CD4-positive, alpha-beta T cell treated with Interleukin-6 at 100 ng/mL for 8 hours (primary cell): Measurements from ENCODE around the gene CFAP410.

ENCODE experiments used
- DNase-seq: peaks from one replicate; pipeline ENCODE4 v3.0.0-alpha.2; 2020; ENCODE audit warnings: mixed read lengths, low spot score

The CFAP410 gene

DNA sequence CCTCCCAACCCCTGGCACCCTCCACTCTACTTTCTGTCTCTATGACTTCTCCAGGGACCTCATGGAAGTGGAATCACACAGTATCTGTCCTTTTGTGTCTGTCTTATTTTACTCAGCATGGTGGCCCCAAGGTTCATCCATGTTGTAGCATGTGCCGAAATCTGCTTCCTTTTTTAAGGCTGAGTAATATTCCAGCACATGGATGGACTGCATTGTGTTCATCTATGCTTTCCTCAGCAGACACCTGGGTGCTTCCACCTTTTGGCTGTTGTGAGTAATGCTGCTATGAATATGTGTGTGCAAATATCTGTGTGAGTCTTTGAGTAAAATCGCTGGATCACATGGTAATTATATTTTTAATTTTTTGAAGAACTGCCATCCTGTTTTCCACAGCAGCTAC is 40.9 kb downstream of the CFAP410 start:
- no peak for DNase-seq

DNA sequence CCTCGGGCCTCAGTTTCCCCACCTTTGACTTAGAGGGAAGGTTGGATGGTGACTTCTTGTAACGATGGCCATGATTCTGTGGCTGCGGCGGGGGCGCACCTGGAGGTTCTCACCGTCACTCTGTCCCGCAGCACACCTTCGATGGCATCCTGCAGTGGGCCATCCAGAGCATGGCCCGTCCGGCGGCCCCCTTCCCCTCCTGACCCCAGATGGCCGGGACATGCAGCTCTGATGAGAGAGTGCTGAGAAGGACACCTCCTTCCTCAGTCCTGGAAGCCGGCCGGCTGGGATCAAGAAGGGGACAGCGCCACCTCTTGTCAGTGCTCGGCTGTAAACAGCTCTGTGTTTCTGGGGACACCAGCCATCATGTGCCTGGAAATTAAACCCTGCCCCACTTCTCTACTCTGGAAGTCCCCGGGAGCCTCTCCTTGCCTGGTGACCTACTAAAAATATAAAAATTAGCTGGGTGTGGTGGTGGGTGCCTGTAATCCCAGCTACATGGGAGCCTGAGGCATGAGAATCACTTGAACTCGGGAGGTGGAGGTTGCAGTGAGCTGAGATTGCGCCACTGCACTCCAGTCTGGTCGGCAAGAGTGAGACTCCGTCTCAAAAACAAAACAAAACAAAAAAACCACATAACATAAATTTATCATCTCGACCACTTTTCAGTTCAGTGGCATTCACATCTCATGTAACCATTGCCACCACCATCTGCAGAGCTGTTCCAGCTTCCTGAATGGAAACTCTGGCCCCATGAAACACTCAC is 41.5 kb downstream of the CFAP410 start:
- DNase-seq = peak; percentile 76

DNA sequence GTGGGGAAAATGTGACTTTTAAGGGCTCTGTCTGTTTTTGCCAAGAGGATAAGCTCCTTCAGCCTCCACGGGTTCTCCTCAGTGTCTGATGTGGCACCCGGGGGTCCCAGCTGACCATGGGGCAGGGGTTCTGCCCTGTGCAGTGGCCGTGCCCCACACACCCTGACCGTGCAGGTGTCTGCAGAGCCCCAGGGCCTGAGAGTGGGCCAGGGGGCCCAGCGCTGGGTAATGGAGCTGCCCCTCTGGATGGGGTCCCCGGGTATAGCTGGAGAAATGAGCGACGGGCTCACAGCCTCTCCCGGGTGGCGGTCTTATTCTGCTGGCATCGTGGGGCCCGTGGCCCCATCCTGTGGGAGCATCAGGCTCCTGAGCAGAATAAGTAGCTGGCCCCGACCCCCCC is 42.3 kb downstream of the CFAP410 start:
- no peak for DNase-seq

DNA sequence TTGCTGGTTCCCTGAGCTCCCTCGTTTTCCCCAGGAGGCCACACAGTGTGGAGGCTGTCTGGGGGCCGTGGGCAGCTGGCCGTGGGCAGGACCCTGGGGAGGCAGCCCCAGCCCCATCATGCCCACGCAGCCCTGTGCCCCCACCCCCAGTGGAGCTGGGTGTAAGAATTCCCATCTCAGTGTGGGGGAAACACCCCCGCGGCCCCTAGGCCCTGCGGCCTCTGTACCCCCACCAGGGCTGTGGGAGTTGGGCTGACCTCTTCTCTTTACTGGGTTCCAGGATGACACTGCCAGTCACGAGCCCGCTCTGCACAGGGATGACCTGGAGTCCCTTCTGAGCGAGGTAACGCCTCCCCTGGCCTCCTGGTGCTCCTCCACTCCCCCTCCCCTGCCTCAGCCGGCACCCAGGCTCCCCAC is 43.1 kb downstream of the CFAP410 start:
- no peak for DNase-seq

DNA sequence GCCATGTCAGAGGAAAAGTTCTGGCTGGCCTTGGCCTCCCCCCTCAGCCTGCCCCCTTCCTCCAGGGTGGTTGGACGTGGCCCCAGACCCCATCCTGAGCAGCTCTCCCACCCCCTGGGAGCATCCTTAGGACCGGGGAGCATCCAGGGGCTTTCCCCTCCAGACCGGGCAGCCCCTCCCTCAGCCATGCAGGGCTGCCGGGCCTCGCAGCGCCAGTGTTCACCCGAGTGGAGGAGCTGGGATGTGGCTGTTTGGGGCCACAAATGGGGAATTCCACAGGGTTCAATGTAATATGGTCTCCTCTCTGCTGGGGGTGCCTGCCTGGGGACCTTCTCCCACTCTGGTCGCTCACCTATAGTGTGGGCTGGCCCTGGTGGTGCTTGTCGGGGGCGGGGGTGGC is 43.5 kb downstream of the CFAP410 start:
- no peak for DNase-seq

DNA sequence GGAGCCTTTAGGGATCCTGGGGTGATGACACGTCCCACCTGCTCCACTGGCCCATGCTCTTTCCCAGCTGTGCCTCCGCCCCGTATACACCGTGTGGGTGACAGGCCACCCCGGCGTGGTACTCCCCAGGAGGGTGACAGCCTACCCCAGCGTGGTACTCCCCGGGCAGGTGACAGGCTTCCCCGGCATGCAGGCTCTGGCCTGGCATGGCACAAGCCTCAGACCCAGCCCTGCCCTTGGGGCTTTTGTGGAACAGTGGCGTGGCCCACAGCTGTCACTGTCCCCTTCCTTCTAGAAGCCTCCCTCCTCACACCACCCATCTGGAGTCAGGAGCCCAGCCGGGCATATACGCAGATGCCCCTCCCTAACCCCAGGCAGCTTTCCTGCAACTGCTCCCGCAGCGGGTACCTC is 44.0 kb downstream of the CFAP410 start:
- no peak for DNase-seq

DNA sequence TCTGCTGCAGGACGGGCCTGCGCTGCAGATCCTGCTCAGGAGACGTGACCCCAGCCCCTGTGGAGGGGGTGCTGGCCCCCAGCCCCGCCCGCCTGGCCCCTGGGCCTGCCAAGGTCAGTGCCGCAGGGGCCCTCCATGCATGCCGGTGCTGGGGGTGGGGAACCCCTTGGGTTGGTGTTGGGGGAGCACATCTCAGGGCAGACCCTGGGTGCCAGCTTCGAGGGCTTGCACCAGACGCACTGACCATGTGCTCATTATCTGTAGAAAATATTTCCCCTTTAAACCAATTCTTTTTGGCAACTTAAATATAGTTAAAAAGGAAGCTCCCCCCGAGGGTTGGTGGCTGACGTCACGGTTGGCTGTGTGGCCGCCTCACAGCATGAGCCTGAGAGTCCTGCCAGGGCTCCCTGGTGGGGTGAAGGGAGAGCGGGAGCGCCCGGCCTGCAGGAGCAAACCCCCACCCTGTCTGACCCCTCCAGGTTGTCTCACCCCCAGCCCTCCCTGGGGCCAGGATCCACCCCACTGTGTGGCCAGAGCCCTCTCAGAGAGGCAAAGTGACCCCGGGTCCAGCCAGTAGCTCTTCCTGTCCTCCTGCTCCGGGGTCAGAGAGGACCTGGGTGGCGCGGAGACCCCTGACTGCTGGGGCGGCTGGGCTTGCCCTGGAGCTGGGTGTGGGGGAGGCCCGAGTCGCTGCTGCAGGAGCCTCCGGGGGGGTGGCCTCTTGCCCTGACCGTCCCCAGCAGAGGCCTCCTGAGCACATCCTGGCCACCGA is 44.6 kb downstream of the CFAP410 start:
- no peak for DNase-seq

DNA sequence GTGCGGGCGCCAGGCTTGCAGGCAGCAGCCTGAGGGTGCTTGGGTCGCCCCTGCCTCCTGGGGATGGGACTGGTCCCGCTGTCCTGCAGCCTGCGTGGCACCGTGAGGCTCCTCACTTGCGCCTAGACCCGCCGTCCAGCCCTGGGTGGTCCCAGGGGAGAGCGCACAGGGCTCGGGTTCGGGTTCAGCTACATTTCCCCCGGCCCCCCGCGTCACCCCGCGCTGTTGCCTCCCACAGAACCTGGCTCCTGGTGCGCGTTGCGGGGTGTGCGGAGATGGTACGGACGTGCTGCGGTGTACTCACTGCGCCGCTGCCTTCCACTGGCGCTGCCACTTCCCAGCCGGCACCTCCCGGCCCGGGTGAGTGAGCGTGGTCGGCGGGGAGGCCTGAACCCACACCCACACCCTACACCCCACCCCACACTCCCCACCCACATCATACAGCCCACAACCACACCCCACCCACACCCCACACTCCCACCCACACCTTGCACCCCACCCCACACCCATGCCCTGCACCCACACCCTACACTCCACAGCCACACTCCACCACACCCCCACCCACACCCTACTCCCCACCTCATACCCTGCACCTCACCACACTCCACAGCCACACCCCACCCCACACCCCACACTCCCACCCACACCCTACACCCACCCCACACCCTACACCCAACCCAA is 45.5 kb downstream of the CFAP410 start:
- peak; percentile 24 for DNase-seq

DNA sequence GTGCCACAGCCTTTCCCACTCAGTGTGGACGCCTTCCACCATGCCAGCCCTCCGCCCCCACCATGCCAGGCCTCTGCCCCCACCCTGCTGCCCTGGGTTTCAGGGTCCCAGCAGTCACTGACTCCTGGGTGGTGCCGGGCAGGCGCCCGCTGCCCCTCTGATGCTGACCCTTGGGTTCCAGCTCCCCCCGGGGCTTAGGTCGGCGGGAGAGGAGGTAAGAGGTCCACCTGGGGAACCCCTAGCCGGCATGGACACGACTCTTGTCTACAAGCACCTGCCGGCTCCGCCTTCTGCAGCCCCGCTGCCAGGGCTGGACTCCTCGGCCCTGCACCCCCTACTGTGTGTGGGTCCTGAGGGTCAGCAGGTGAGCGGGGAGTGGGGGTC is 46.4 kb downstream of the CFAP410 start:
- DNase-seq = no peak

DNA sequence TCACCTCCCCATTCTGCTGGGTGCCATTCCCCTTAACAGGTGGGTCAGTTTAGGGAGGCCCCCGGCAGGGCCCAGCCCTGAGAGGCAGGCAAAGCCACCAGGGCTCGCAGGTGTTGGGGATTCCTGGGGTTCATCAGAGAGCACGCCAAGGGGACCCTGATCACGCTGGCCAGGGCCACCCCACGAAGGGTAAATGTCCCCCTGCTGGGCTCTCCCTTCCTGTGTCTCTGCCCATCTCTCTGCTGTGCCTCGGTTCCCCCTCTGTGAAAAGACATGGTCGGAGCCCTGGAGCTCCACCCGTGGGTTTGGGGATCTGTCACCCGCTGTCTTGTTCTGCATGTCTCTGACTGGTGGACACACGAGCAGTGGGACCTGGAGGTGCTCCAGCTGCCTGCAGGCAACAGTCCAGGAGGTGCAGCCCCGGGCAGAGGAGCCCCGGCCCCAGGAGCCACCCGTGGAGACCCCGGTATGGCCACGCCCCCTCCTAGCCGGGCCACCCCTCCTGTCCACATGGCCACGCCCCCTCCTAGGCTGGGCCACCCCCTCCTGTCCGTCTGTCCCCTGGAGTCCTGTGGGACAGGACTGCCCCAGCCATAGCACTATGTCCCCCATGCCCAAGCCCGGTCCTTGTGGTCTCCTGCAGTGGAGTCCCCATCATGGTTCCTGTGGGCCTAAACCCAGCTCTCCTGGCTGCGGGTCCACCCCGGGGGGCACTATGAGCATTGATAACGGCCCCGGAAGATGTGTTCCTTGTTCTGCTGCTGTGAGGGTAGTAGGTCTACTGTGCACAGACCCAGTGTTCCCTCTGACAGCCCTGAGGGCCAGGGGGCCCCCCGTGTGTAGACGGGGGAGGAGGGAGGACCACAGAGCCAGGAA is 47.0 kb downstream of the CFAP410 start:
- DNase-seq = no peak

DNA sequence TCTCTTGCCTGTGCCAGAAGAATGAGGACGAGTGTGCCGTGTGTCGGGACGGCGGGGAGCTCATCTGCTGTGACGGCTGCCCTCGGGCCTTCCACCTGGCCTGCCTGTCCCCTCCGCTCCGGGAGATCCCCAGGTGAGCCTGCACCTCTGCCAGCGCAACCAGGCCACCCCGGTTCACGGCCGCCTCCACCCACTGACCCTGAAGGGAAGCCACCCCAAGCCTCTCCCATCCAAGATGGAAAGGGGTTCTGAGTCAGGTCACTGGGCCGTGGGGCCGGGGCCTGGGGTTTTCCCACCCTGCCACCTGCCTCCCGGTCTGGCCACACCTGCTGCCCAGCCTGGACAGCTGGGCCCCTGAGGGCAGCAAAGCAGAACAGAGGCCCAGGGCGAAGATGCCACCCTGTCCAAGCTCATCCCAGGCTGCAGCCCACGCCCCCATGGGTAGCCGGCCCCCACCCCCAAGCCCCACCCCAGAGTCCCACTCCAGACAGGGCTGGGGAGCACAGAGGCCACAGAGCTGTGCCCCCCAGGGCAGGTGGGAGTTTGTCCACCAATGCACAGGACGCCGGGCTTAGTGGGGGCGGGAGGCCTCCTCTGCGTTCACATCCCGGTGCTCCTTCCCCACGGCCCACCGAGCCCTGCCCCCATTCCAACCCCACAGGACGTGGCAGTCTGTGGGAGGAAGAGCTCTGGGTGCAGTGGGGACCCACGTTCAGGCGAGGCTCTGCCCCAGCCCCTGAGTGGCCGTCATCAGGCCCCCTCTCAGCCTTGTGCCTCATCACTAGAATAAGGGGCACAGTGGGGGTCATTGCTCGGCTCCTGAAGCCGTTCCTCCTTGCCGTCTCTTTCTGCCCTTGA is 47.9 kb downstream of the CFAP410 start:
- no peak for DNase-seq

DNA sequence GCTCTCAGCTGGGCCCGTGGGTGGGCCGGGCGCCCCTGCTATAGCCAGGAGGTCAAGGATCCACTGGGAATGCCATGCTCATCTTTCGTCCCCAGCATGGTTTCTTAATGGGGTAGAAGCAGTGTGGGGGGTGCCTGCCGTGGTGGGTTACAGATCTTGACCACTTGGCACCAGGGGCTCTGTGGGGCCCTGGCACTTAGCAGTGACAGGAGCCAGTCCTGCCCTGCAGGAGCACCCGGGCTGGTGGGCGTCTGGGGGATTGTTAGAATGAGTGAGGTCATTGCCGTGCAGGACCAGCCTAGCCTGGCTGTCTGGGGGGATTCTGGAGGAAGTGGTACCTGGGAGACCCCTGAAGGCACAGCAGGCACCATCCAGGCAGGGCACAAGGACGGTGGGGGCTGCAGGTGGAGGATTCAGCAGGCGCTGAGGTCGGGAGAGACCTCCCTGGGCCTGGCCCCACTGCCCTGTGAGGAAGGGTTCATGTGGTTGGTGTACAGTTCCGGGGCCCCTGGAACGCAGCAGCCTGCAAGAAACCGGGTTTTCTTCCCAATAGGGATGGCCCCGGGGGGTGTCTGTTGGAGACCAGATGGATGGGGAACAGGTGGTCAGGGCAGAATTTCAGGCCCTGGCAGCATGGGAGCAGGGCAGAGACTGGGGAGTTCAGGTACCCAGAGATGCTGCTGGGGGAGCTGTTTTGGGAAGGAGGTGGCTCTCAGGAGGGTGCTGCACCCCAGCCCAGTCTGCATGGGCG is 48.7 kb downstream of the CFAP410 start:
- no peak for DNase-seq

DNA sequence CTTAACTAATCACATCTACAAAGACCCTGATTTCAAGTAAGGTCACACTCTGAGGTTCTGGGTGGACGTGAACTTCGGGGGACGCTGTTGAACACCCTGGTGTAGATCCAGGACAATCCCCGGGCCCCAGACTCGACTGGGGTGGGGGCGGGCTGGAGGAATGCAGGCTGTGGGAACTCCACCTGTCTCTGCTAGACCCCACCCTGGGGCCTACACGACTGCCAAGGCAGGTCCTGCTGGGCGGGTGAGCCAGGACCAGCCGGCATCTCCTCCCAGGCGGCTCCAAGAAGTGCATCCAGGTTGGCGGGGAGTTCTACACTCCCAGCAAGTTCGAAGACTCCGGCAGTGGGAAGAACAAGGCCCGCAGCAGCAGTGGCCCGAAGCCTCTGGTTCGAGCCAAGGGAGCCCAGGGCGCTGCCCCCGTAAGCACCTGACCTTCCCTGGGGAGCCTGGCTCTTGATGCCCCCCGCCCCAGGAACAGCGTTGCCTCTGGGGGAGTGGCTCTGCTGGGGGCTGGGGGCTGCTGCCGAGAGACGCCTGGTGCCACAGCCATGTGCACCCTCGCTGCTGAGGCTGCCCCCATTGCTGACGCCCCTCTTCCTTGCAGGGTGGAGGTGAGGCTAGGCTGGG is 49.7 kb downstream of the CFAP410 start:
- no peak for DNase-seq

DNA sequence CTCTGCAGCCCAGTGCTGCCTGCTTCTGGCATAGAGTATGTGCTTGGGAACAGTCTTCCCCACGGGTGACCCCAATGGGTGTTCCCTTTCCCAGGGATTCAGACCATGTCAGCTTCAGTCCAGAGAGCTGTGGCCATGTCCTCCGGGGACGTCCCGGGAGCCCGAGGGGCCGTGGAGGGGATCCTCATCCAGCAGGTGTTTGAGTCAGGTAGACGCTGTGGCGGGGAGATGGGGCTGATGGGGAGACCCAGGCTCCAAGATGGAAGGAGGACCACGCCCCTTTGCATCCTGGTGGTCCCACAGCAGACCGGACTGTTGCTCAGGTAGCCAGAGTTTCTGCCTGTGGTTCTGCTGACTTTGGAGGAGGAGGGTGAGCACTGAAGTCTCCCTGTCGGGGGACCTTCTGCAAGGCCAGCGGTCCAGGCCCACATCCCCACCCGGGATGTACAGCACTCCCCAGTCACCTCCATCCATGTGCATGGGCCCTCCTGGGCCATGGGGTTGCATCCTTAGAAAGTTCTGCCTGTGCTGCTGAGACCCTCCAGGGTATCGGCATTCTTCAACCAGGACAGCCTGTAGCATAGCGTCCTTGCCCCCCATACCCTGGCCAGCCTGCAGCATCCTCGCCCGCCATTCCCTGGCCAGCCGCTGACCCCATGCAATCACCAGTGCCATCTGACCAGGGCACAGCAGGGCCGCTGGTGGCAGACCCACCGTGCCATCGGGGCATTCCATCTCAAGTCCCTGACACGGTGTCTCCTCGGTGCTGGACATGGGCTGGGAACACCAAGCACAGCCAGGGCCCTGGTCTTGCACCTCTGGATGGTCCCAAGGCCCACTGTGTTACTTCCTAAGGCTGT is 50.7 kb downstream of the CFAP410 start:
- DNase-seq = no peak

DNA sequence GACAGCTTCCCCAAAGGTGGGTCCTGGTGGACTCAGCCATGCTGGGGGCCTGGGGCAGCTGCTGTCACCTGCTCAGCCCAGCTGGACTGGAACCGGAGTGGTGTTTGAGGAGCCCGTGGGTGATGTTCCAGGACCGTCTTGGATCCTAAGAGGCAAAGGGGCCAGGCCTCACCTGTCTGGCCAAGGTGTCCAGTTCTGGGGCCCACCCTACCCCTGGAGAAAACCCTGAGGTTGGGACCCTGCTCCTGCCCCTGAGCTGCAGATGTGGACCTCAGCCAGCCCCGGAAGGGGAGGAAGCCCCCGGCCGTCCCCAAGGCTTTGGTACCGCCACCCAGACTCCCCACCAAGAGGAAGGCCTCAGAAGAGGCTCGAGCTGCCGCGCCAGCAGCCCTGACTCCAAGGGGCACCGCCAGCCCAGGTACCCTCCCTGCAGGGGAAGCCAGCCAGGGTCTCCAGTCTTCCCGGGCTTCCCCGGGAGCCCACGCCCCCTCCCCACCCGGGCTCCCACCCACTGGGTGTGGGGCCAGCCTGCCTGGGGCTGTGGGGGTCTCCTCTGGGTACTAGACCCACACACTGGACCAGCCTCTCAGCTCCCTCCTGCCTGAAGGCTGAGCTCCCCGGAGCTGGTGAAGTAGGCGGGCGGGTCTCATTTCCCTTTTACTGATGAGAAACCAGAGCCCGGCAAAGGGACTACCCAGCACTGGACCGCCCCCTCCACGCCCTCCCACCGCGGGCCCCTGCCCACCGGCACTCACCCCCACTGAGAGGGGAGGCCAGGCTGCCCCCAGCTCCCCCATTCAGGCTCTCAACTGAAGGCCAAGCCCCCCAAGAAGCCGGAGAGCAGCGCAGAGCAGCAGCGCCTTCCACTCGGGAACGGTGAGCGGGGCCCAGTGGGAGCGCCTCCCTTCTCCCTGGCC is 52.2 kb downstream of the CFAP410 start:
- no peak for DNase-seq

DNA sequence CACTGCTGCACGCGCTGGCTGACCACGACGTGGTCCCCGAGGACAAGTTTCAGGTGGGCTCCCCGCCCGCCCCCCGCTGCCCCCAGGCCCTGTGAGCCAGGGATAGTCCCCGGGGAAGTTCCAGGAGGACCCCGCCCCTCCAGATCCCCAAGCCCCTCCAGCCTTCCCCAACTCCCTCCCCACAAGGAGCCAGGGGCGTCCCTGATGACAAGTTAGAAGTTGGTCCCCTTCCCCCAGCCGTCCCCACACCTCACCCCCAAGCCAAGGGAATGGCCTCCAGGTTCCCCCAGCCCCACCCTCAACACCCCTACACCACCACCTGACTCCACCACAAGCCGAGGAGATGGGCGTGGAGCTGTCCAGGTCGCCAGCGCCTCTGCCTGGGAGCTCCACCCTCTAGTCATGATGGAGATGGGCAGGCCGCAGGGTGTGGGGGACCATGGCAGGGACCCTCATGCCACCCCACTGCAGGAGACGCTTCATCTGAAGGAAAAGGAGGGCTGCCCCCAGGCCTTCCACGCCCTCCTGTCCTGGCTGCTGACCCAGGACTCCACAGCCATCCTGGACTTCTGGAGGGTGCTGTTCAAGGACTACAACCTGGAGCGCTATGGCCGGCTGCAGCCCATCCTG is 53.0 kb downstream of the CFAP410 start:
- DNase-seq = no peak
